GM10266 (cell line): ENCODE measurements around the gene TMEM242.

Experiments
- DNase-seq: peaks from one replicate; pipeline ENCODE4 v3.0.0; 2012; ENCODE audit errors: extremely low spot score
- TF ChIP-seq, protein P1 (sequence below): IDR thresholded peaks from 2 replicates; pipeline ENCODE4 v1.5.1; 2012; ENCODE audit warnings: mild to moderate bottlenecking, low read depth; ENCODE audit not compliant: control insufficient read depth, insufficient read depth; ENCODE audit errors: missing control alignments

TMEM242 gene

GRCh38 chr6:157287923-157288322, 35.4 kb downstream of the TMEM242 start:
- TF ChIP-seq, protein P1, sequence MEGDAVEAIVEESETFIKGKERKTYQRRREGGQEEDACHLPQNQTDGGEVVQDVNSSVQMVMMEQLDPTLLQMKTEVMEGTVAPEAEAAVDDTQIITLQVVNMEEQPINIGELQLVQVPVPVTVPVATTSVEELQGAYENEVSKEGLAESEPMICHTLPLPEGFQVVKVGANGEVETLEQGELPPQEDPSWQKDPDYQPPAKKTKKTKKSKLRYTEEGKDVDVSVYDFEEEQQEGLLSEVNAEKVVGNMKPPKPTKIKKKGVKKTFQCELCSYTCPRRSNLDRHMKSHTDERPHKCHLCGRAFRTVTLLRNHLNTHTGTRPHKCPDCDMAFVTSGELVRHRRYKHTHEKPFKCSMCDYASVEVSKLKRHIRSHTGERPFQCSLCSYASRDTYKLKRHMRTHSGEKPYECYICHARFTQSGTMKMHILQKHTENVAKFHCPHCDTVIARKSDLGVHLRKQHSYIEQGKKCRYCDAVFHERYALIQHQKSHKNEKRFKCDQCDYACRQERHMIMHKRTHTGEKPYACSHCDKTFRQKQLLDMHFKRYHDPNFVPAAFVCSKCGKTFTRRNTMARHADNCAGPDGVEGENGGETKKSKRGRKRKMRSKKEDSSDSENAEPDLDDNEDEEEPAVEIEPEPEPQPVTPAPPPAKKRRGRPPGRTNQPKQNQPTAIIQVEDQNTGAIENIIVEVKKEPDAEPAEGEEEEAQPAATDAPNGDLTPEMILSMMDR = no peak
- DNase-seq = no peak

GRCh38 chr6:157287247-157287850, 36.0 kb downstream of the TMEM242 start:
- DNase-seq = no peak
- TF ChIP-seq, protein P1 = no peak

- DNase-seq = no peak
- TF ChIP-seq, protein P1 = no peak
These were observed 37.9 kb downstream of the TMEM242 start for GRCh38 chr6:157285422-157285779.

- DNase-seq = no peak
- TF ChIP-seq, protein P1 = no peak
These were observed 38.4 kb downstream of the TMEM242 start for GRCh38 chr6:157284738-157285421.

DNA sequence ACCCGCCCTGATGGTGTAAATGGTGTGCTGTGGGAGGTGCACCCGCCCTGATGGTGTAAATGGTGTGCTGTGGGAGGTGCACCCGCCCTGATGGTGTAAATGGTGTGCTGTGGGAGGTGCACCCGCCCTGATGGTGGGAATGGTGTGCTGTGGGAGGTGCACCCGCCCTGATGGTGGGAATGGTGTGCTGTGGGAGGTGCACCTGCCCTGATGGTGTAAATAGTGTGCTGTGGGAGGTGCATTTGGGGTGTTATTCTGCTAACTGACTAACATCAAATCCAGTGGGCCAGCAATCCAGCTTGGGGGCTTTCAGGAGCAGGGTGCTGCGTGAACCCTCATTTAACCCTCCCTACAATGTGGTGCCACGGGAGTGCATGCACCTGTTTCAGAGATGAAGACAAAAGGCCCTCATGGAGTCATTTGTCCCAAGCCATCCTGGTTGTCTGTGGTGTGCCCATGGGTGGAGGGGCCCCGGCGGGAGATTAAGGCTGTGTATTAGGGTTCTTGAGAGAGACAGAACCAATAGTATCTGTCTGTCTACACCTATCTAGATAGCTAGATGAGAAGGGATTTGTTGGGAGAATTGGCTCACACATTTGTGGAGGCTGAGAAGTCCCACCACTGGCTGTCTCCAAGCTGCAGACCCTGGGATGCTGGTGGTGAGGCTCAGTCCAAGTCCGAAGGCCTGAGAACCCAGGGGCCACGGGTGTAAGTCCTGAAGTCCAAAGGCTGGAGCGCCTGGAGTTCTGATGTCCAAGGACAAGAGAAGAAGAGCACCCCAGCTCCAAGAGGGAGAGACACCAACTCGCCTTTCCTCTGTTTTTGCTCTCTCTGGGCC, 39.2 kb downstream of the TMEM242 start:
- no peak for DNase-seq
- TF ChIP-seq, protein P1 = no peak

GRCh38 chr6:157283330-157283898, 39.9 kb downstream of the TMEM242 start:
- no peak for DNase-seq
- TF ChIP-seq, protein P1 = no peak
